Erythroblast (primary cell): Measurements from ENCODE around the gene TUBA3C.

Source experiments
- DNase-seq, 2 experiments: peaks; one replicate each; lab custom pipeline; 2025; lab: John Stamatoyannopoulos, UW
- GATA1 ChIP-seq: IDR thresholded peaks from 2 replicates; pipeline ENCODE4 v1.6.1; 2011; ENCODE audit warnings: low read depth, mild to moderate bottlenecking, control low read depth, low read length, moderate library complexity
- POLR2A ChIP-seq: IDR thresholded peaks from 2 replicates; pipeline ENCODE4 v1.6.1; 2011; ENCODE audit warnings: mild to moderate bottlenecking, low read length

The TUBA3C gene

DNA sequence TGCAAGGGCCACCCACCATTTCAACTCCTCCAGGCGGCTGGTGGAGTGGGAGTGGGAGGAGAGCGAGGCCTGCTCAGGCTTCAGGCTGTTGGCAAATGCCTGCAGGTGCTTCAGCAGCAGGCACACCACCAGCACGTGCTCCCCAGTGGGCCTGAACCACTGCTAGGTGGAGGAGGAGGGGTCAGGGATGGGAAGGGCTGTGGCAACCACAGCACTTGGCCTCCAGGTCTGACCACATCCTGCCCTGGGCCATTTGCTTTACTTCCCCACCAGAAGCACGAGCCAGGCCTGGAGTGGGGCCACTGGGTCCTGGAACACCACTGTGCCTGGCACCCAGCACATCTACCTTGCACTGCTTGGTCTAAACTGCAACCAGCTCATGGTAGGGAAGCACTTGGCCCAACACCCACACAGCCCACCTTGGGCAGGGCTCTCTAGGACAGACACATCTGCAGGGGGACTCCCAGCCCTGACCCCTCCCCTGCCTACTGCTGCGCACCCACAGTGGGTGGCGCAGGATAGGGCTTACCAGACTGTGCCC is 26.2 kb downstream of the TUBA3C start:
- TF ChIP-seq POLR2A (no peak), GATA1 (no peak)
- no peak for DNase-seq

DNA sequence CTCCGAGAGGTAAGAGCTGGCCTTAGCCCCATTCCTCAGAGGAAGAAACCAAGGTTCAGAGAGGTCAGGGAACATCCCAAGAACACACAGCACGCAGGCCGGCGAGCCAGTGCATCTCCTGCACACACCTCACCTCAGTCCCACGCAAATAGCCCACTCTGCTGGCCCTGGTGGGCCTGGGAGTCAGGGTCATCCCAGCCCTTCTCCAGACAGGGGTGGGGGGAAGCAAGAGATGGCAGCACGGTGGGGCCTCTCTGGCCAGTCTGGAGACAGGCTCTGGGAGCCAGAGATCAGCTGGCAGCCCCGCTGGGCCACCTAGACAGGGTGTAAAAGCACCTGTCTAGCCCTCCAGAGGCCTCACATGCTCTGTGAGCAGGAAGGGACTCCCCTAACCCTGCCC is 26.8 kb downstream of the TUBA3C start:
- no peak for DNase-seq
- no peak for TF ChIP-seq GATA1
- TF ChIP-seq POLR2A, result no peak

DNA sequence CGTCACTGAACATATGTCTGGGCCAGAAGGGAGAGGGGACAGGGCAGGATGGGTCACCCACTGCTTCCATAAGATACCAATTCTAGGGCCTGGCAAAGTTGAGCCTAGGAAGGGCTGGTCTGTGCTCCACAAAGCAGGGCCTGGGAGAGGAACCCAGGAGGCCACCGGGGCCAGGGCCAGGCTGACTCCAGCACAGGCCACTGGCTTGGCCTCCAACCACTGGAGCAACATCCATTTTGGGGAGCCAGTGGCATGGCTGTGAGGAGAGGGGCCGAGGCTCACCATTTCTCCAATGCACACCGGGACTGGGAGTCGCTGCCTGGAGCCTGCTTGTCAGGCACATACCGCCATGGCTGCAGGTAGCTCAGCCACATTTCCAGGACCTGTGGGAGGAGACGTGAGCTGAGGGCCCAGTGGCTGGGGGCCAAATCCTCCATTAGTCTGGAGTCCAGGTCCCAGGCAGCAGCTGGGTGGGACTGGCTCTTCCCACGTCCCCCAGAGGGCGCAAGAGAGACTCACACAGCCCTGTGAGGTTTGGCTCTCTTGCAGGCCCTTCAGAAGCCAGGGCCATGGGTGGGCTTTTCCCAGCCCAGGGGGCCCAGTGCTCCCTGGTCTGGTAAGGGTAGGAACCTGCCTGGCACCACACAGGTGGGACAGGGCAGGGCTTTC is 27.7 kb downstream of the TUBA3C start:
- no peak for DNase-seq
- TF ChIP-seq GATA1, result no peak
- TF ChIP-seq POLR2A, result no peak

DNA sequence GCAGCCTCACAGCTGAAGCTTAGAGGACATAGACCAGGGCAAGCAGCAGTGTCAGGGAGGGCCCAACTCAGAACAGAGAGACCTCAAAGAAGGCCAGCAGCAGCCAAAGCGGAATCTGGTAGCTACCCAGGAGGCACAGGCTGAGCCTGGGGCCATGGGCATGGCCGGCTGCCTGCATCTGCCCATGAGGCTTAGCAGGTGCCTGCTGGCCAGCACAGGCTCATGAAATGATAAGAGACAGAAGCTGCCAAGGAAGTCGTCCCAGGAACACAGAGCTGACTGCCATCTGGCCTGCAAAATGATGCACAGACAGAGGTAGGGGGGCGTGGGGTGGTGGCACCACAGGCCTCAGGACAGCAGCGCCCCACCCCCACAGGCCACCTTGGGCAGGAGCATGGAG is 29.2 kb downstream of the TUBA3C start:
- TF ChIP-seq GATA1 (no peak), POLR2A (no peak)
- DNase-seq, result no peak

DNA sequence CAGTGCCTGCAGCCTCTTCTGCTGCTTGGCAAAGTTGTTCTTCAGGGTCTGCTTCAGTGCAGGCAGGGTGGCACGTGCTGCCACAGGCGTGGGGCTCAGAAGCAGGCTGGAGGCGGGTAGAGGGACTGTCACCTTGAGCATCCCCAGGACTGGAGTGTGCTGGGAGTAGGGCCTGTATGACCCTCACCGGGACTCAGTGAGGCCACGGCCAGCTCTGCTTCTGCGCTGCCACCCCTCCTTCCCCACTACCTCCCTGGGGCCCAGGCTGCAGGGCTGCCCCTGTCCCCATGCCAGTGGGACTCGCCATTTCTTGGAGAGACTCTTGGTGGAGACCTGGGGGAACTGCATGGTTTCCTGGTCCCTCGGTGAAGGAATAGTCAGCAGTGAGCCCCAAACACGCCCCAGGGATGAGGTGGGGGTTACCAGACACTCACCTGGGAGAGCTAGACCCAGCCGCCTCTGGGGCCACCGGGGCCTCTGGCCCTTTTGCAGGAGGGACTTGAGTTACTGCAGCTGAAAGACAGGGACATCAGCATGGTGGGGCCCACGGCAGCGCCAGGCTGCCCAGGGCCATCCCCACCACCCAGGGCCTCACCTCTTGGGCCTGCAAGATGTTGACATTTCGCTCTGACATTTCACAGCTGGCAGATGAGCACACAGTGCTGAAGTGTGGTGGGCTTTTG is 29.9 kb downstream of the TUBA3C start:
- TF ChIP-seq POLR2A, result no peak
- TF ChIP-seq GATA1, result no peak
- no peak for DNase-seq

DNA sequence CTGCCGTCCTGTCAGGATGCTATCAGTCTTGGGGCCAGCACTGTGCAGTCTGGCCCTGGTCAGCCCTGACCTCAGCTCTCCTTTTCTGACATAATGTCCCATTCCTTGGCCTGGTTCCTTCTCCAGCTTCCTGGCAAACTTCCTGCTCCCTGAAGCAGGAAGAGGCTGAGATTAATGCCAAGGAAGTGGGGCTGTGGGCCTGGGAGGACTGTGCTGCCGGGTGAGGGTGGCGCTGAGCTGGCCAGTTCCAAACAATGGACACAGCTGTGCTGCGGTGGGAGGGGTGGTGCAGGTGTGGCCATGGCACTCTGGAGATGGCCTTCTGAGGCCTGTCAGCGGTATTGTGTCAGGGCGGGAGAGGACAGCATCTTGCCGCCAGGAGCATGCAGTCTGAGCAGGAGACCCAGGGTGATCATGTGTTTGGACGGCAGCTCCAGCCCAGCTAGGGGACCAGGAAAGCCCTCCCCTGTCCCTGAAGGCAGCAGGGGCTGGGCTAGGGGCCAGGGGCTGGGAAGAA is 30.9 kb downstream of the TUBA3C start:
- DNase-seq, result no peak
- no peak for TF ChIP-seq GATA1
- TF ChIP-seq POLR2A, result no peak

DNA sequence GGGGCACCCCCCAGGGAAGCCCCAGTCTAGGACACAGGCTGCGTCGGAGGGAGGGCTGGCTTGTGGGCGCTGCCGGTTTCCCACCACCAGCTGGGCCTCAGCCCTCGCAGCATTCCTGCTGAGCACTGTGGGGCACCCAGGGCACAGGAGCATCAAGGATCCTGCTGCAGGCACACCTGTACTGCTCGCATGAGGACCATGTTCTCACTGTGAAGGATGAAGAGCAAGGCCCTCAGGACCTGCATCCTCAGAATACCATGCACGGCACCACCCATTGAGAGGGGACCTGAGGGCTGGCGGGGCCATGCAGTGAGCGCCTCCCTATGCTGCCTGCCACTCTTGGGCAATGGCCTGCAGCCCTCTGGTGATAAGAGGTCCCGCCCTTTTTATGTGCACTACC is 31.4 kb downstream of the TUBA3C start:
- TF ChIP-seq GATA1 (no peak), POLR2A (no peak)
- no peak for DNase-seq

DNA sequence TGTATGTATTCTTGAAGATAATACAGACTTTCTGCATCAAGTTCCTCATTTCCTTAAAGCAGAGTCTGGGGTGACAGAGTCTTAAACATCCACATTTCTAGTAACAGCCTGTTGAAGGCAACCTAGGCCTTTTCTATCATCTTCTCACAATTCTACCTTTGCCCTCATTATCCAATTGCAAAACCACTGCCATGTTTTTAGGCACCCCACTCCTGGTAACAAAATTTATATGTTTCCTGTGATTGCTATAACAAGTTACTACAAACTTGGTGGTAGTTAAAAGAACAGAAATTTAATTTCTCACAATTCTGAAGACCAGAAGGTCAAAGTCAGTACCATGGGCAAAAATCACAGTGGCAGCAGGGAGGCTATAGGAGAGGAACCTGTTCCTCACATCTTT is 33.1 kb downstream of the TUBA3C start:
- TF ChIP-seq GATA1, result no peak
- TF ChIP-seq POLR2A, result no peak
- DNase-seq, result no peak
